Left colon (tissue), 2 donors: Measurements from ENCODE around the gene IL10RA. TPM values are rescaled to one million over a fixed set of nuclear protein-coding genes. Genes with fewer than 3 reads are reported as not detected.
"Not testable (repeated sequence)": the region's sequence is repeated elsewhere in the genome, so short reads cannot be mapped to it uniquely, and the experiment has no call there.

ENCODE experiments used
- ATAC-seq: fragments of 200-7000 bp; cut with Tn5 transposase; one replicate; pipeline ENCODE4 v1.9.1; 2020; ENCODE audit warnings: mild to moderate bottlenecking, moderate library complexity
- DNase-seq, 2 donors: peaks; one replicate each; pipeline ENCODE4 v3.0.0-alpha.2; 2020
- intact Hi-C, 2 donors: fragments of 100-400 bp; cut with DNase I in 1 of 2; cut with micrococcal nuclease in 1 of 2; formaldehyde crosslinking; loops; one replicate each; pipeline versions ENCODE4 v1.11.2 to v1.14.0; 2022; cut with DNase I, micrococcal nuclease
- total RNA-seq, 2 donors: library from RNA; stranded (reverse); fragmentation: NEBNext Ultra II Directional; extraction: Animal tissue kit (Norgen Biotek cat#: 25700); gene quantifications; one replicate each; pipeline ENCODE4 v1.2.1, GENCODE V29; 2021
- donor health status: DM: no; HTN: no; CAD: no.
- donor health status: DM: yes; HTN: yes; CAD: no.

The IL10RA gene
- total RNA-seq, 2 donors from 2014 or later = 4.4 to 19.0 TPM

DNA sequence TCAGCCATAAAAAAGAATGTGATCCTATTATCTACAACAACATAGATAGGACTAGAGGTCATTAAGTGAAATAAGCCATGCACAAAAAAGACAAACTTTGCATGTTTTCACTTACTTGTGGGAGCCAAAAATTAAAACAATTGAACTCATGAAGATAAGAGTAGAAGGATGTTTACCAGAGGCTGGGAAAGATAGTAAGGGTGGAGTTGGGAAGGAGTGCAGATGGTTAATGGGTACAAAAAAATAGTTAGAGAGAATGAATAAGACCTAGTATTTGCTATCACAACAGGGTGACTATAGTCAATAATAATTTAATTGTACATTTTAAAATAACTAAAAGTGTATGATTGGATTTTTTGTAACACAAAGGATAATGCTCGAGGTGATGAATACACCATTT lies 27.2 kb upstream of the IL10RA start:
- DNase-seq (no peak), ATAC-seq (no peak)
- intact Hi-C loops = no loop called here

DNA sequence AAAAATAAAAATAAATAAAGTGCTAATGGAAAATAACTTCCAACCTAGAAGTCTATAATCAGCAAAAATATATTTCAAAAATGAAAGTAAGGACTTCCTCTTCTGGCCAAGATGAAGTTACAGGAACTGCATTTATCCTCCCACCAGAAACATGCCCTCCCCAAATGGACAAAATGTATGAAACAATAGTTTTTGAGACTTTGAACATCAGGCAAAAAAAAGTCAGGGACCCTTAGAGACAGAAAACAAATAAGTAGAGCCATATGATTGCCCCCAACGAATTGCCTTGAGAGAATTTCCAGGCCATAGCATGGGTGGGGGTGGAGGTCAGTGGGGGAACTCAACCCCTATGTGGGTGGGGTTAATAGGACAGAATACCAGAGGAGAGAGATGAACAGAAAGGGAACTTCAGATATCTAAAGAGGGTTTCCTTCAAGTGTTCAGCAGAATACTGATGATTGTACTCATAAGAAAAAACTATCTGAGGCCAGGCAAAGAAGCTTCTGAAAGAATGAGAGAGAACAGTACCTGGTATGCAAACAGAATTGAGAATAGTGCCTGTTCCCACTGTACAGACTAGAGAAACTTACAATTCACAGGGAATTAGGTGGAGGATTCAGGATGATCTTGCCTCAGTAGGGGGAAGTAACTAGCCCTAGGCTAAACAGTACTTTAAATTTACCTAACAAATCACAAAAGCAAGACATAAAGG lies 26.6 kb upstream of the IL10RA start:
- no peak for ATAC-seq
- intact Hi-C loops = no loop called here
- no peak for DNase-seq

- ATAC-seq (no peak), DNase-seq (no peak)
- intact Hi-C loops = no loop called here
These were observed 25.8 kb upstream of the IL10RA start for GRCh38 chr11:117960406-117960805.

- ATAC-seq (no peak), DNase-seq (no peak)
- intact Hi-C loops = no loop called here
These were observed 24.3 kb upstream of the IL10RA start for GRCh38 chr11:117961896-117962295.

DNA sequence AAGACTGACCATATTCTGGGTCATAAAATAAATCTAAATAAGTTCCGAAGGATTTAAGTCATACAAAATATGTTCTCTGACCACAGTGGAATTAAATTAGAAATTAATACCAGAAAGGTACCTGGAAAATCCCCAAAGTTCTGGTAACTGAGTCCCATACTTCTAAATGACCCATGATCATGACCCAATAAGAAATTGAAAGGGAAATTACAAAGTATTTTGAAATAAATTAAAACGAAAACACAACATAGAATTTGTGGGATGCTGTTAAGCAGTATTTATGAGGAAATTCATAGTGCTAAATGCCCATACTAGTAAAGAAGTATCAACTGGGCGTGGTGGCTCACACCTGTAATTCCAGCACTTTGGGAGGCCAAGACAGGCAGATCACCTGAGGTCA lies 23.4 kb upstream of the IL10RA start:
- no peak for ATAC-seq
- intact Hi-C loops = no loop called here

DNA sequence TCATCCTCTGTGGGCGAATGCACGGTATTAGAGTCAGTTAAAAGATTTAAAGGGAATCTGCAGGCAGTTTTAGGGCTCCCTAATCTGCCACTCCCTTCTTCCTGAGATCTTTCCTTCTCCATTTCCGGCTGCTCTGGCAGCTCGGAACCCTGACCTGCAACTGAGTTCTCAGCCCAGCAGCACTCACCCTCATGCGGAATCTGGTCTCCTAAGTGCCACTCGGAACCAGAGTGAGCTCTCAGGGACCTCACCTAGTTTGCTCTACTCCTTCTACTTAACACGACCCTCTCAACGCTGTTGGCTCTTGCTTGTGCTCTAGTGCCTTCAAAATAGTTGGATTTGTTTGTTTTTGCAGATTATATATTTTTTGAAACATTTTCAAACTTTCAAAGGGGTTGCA lies 19.3 kb upstream of the IL10RA start:
- ATAC-seq = no peak
- DNase-seq = no peak

More for the DNA sequence above, 23.4 kb upstream of the IL10RA start:
- no peak for DNase-seq

GRCh38 chr11:117969160-117969991 lies 16.8 kb upstream of the IL10RA start:
- no peak for ATAC-seq
- DNase-seq = no peak
- intact Hi-C loops = no loop called here

More for the DNA sequence above, 19.3 kb upstream of the IL10RA start:
- intact Hi-C loops = no loop called here

DNA sequence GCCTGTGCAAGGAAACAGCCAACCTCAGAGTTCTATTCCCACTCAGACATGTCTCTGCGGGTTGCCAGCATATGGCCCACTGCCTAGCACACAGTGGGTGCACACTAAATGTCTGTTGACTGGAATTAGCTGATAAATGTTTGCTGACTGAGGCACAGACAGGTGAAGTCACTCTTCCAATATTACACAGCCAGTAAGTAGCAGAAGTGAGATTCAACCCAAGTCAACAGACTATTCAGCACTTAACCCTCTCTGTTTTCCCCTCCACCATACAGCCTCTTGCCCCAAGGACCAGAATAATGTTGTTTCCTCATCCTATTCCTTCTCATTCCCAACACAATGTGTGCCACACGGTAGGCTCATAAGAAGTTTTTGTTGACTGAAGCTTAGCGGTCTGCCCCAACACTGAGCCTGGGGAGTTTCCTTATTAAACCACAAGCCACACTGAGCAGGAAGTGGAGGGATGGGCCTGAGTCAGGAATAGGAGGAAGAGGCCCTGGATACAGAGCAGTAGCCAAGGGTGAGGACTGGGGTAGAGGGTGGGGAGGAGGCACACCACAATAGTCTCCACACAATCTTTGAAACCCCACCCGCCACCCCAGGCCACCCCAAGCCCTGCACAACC lies 15.7 kb upstream of the IL10RA start:
- intact Hi-C loops = no loop called here
- ATAC-seq (peak; percentile 87), DNase-seq (peak; percentile 47 to 69)

GRCh38 chr11:117972044-117972443 lies 14.2 kb upstream of the IL10RA start:
- DNase-seq (no peak), ATAC-seq (no peak)
- intact Hi-C loops = no loop called here

GRCh38 chr11:117972629-117973502 lies 13.3 kb upstream of the IL10RA start:
- ATAC-seq = peak; percentile 66
- intact Hi-C loops = no loop called here
- DNase-seq = no peak

- ATAC-seq (peak; percentile 69), DNase-seq (no peak)
- intact Hi-C loops = no loop called here
These were observed 12.7 kb upstream of the IL10RA start for GRCh38 chr11:117973503-117973860.

- no peak for ATAC-seq
- no peak for DNase-seq
- intact Hi-C loops = no loop called here
These were observed 9.7 kb upstream of the IL10RA start for GRCh38 chr11:117976445-117976844.

- DNase-seq (no peak), ATAC-seq (no peak)
- intact Hi-C loops = no loop called here
These were observed 9.2 kb upstream of the IL10RA start for GRCh38 chr11:117977029-117977428.

DNA sequence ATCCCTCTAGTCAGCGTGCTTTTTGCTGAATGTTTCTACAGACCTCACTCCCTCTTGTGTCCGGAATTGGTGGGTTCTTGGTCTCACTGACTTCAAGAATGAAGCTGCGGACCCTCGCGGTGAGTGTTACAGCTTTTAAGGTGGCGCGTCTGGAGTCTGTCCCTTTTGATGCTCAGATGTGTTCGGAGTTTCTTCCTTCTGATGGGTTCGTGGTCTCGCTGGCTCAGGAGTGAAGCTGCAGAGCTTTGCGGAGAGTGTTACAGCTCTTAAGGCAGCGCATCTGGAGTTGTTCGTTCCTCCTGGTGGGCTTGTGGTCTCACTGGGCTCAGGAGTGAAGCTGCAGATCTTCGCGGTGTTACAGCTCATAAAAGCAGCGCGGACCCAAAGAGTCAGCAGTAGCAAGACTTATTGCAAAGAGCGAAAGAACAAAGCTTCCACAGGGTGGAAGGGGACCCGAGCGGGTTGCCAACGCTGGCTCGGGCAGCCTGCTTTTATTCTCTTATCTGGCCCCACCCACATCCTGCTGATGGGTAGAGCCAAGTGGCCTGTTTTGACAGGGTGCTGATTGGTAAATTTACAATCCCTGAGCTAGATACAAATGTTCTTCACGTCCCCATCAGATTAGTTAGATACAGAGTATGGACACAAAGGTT lies 8.5 kb upstream of the IL10RA start:
- DNase-seq, intact Hi-C loops, ATAC-seq: not testable (repeated sequence)

GRCh38 chr11:117978291-117978910 lies 7.8 kb upstream of the IL10RA start:
- DNase-seq, ATAC-seq, intact Hi-C loops: not testable (repeated sequence)

- DNase-seq = no peak
- intact Hi-C loops = no loop called here
These were observed 7.2 kb upstream of the IL10RA start for GRCh38 chr11:117978991-117979390.

GRCh38 chr11:117979481-117980211 lies 6.5 kb upstream of the IL10RA start:
- peak; percentile 26 for ATAC-seq
- intact Hi-C loops = no loop called here
- DNase-seq = no peak

More at GRCh38 chr11:117978991-117979390, 7.2 kb upstream of the IL10RA start:
- ATAC-seq = no peak
